ENCODE results near the gene SORBS1. TPM values are rescaled to one million over a fixed set of nuclear protein-coding genes. Genes with fewer than 3 reads are reported as not detected.

SORBS1 gene
- total RNA-seq, 1 experiment from 2014 or later: 0.56 TPM

- no peak overlapping the region for H3K4me3 ChIP-seq (ENCODE audit: low read depth, low read length, poor library complexity, severe bottlenecking)
- intact Hi-C loops (cut with micrococcal nuclease; ENCODE audit: unreplicated experiment): no loop called here
- CTCF ChIA-PET: no interaction called here
Observed at GRCh38 chr10:95506056-95506737, 55.0 kb downstream of the SORBS1 start.

DNA sequence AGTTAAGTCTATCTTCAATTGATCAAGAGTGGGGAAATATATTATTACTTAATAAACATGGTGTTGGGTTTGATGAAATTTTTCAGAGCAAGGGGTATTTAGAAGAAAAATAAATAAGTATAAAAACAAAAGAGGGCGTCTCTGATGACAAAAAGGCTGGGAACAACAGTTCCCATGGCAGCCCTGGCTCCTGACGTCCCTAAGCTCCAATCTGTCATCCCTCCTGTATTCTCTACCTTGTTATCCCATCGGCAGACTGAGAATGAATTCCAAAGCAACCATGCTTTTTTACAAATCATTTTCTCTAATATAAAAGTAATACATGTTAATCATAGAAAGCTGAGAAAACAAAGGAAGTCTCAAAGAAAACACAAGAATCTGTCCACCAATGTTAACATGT lies 55.5 kb downstream of the SORBS1 start:
- no peaks in the 10 kb centered on the region for H3K9me3 ChIP-seq (ENCODE audit: low read depth, low read length, poor library complexity, severe bottlenecking)
- no peak overlapping the region for H3K4me3 ChIP-seq (ENCODE audit: low read depth, low read length, poor library complexity, severe bottlenecking)
- no peaks in the 10 kb centered on the region for H3K4me1 ChIP-seq (ENCODE audit: insufficient read depth, low read length, poor library complexity, severe bottlenecking)
- no peaks in the 10 kb centered on the region for H3K36me3 ChIP-seq (ENCODE audit: insufficient read depth, low read length, poor library complexity, severe bottlenecking)
- H3K27me3 ChIP-seq (replicated peaks; ENCODE audit: insufficient read depth, low read depth, low read length, poor library complexity): peaks cover 45% of the 10 kb centered on the region
- no peak overlapping the region for H3K27ac ChIP-seq (ENCODE audit: low read depth, low read length, poor library complexity, severe bottlenecking)
- intact Hi-C loops (cut with micrococcal nuclease; ENCODE audit: unreplicated experiment): no loop called here
- no peak for DNase-seq (ENCODE audit: low spot score)
- ChIA-PET POLR2A (ENCODE audit: low non-redundant PET) (no interaction called here), CTCF (no interaction called here)
- TF ChIP-seq EZH2 (IDR thresholded peaks at IDR 0.05; ENCODE audit: borderline replicate concordance, low read depth, low read length, poor library complexity, severe bottlenecking): no peak
- TF ChIP-seq, protein P1, sequence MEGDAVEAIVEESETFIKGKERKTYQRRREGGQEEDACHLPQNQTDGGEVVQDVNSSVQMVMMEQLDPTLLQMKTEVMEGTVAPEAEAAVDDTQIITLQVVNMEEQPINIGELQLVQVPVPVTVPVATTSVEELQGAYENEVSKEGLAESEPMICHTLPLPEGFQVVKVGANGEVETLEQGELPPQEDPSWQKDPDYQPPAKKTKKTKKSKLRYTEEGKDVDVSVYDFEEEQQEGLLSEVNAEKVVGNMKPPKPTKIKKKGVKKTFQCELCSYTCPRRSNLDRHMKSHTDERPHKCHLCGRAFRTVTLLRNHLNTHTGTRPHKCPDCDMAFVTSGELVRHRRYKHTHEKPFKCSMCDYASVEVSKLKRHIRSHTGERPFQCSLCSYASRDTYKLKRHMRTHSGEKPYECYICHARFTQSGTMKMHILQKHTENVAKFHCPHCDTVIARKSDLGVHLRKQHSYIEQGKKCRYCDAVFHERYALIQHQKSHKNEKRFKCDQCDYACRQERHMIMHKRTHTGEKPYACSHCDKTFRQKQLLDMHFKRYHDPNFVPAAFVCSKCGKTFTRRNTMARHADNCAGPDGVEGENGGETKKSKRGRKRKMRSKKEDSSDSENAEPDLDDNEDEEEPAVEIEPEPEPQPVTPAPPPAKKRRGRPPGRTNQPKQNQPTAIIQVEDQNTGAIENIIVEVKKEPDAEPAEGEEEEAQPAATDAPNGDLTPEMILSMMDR (conservative IDR thresholded peaks at IDR 0.05; ENCODE audit: low read depth, low read length): no peak
- BruUV-seq (replicated peaks): no TSS peak

More at GRCh38 chr10:95506056-95506737, 55.0 kb downstream of the SORBS1 start:
- POLR2A ChIA-PET (ENCODE audit: low non-redundant PET): no interaction called here
- Histone ChIP-seq H3K9me3 (ENCODE audit: low read depth, low read length, poor library complexity, severe bottlenecking) (no peaks in the 10 kb centered on the region), H3K27ac (ENCODE audit: low read depth, low read length, poor library complexity, severe bottlenecking) (no peak overlapping the region), H3K4me1 (ENCODE audit: insufficient read depth, low read length, poor library complexity, severe bottlenecking) (no peaks in the 10 kb centered on the region), H3K36me3 (ENCODE audit: insufficient read depth, low read length, poor library complexity, severe bottlenecking) (no peaks in the 10 kb centered on the region), H3K27me3 (replicated peaks; ENCODE audit: insufficient read depth, low read depth, low read length, poor library complexity) (peaks cover 50% of the 10 kb centered on the region)
- TF ChIP-seq EZH2 (IDR thresholded peaks at IDR 0.05; ENCODE audit: borderline replicate concordance, low read depth, low read length, poor library complexity, severe bottlenecking): no peak
- TF ChIP-seq, protein P1 (conservative IDR thresholded peaks at IDR 0.05; ENCODE audit: low read depth, low read length): no peak
- no peak for DNase-seq (ENCODE audit: low spot score)
- no TSS peak for BruUV-seq (replicated peaks)

DNA sequence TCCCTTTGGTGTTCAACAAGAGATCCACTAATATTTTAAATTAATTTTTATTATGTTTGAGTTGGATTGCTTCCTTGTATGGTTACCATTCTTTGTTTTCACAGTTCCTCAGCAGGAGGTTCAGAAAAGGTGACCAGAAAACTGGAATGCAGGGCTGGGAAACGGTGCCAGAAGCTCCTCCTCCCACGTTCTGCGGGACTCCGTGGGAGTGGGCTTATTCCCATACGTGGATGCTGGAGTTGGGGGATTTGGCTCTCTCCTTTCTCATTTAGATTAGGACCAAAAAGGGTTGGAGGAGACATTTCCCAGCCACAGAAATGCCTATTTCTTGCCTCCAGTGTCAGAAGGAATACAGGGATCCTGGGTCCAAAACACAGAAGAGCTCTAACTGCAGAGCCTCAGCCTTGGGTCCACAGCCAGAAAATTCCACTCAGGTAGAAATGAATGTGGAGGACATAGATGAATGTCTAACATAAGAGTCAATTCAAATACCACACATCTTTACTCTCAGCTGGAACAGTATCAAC lies 56.0 kb downstream of the SORBS1 start:
- H3K27ac ChIP-seq (ENCODE audit: low read depth, low read length, poor library complexity, severe bottlenecking): no peak overlapping the region
- H3K36me3 ChIP-seq (ENCODE audit: insufficient read depth, low read length, poor library complexity, severe bottlenecking): no peaks in the 10 kb centered on the region
- no TSS peak for BruUV-seq (replicated peaks)
- ChIA-PET POLR2A (ENCODE audit: low non-redundant PET) (no interaction called here), CTCF (interaction anchor here (0.6 kb wide), 1 partner anchor 468 kb away, joined by 8 read pairs; no protein-coding TSS in a partner anchor)
- TF ChIP-seq, protein P1 (conservative IDR thresholded peaks at IDR 0.05; ENCODE audit: low read depth, low read length): no peak
- no peak for TF ChIP-seq EZH2 (IDR thresholded peaks at IDR 0.05; ENCODE audit: borderline replicate concordance, low read depth, low read length, poor library complexity, severe bottlenecking)
- intact Hi-C loops (cut with micrococcal nuclease; ENCODE audit: unreplicated experiment): no loop called here
- no peak for DNase-seq (ENCODE audit: low spot score)
- no peak overlapping the region for H3K4me3 ChIP-seq (ENCODE audit: low read depth, low read length, poor library complexity, severe bottlenecking)
- H3K27me3 ChIP-seq (replicated peaks; ENCODE audit: insufficient read depth, low read depth, low read length, poor library complexity): peaks cover 41% of the 10 kb centered on the region
- H3K9me3 ChIP-seq (ENCODE audit: low read depth, low read length, poor library complexity, severe bottlenecking): no peaks in the 10 kb centered on the region
- no peaks in the 10 kb centered on the region for H3K4me1 ChIP-seq (ENCODE audit: insufficient read depth, low read length, poor library complexity, severe bottlenecking)

Data from A673 (cell line).